ENCODE results near the gene ZNRF3.
"Not testable (repeated sequence)": the region's sequence is repeated elsewhere in the genome, so short reads cannot be mapped to it uniquely, and the experiment has no call there.

The ZNRF3 gene

GRCh38 chr22:28884747-28885350 is 1.5 kb downstream of the ZNRF3 start:
- no peak for DNase-seq

DNA sequence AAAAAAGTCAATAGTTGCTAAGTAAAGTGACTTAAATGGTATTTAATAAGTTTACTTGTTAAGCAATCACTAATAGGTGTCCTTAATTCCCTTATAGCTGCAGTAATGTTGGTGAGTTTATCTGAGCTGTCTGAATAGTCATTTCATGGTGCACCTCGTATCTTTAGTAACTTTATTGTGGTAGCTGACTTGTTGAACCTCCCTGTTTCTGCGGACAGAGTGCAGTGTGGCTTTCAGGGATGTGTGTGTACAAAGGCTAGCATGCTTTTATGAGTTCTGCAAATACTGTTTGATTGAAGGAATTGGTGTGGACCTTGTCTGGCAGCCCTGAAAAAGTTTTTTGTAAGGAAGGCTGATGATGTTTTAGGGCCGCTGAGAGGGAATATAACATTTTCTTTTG is 2.6 kb downstream of the ZNRF3 start:
- DNase-seq = no peak

DNA sequence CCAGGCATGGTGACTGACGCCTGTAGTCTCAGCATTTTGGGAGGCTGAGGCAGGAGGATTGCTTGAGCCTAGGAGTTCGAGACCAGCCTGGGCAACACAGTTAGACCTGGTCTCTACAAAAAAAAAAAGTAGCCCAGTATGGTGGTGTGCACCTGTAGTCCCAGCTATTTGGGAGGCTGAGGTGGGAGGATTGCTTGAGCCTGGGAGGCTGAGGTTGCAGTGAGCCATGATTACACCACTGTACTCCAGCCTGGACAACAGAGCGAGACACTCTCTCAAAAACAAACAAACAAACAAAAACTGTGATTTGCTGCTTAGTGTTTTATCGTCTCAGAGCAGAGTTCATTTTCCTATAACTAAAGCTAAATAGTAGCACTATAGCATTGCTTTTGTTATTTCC is 3.3 kb downstream of the ZNRF3 start:
- DNase-seq = not testable (repeated sequence)

DNA sequence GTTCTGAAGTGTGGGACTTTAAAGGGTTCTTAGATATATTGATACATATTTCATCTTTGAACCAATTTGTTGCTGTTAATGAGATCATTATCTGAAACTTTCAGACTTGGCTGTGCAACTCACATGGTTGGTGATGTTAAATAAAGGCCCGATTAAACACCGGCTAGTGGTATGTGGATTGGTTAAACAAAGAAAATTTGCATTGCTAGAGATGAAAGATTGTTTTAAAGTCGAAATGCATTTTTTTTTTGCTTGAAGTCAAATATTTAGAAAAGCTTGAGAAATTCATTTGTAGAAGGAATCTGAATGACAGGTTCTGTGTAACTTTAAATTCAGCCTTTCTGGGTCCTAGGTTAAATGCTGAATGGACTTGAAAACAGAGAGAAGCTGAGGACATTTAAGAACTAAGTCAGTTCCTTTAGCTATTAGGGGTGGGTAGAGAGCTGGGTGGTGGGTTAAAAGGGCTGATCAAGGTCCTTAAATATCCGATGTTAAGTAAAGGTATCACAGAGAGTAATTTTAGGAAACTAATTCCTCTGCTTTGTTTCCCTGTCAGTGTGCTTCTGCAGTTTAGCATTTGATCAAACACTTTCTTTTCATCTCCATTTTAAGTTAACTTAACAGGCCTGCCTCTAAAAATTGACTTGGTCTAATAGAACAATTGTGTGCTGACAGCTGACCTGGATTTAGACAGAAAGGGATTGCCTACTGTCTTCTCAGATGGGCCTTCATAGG is 4.5 kb downstream of the ZNRF3 start:
- no peak for DNase-seq

- DNase-seq = no peak
Measured at GRCh38 chr22:28889478-28890024, 6.2 kb downstream of the ZNRF3 start.

DNA sequence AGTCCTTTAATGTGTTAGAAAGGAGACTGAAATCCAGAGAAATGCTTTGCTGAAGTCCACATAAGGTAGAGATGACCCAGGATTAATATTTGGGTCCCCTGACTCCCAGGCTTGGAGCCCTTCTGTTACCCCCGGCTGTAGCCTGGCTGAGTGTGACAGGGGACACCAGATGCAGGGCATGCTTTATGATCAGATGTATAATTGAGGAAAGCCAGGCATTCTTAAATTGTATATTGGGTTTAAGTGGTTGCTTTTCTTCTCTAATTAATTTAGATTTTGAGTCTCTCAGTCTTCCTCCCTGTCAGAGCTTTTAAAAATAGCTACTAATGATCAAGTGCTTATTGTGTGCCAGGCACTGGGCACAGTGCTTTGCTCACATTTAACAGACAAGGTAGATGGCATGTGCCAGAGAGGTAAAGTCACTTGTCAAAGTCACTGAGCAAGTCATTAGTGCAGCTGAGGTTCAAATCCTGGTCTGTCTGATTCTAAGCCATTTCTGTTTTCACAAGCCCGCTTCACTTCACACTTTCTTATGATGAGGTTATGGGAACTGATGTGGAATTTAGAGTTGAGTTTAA is 7.9 kb downstream of the ZNRF3 start:
- DNase-seq = no peak

- DNase-seq = no peak
Measured at GRCh38 chr22:28892175-28892731, 8.9 kb downstream of the ZNRF3 start.

GRCh38 chr22:28893810-28894209 is 10.4 kb downstream of the ZNRF3 start:
- DNase-seq = no peak

GRCh38 chr22:28894334-28894733 is 11.0 kb downstream of the ZNRF3 start:
- no peak for DNase-seq

GRCh38 chr22:28894807-28895206 is 11.4 kb downstream of the ZNRF3 start:
- no peak for DNase-seq

- no peak for DNase-seq
Measured at GRCh38 chr22:28896611-28897010, 13.2 kb downstream of the ZNRF3 start.

DNA sequence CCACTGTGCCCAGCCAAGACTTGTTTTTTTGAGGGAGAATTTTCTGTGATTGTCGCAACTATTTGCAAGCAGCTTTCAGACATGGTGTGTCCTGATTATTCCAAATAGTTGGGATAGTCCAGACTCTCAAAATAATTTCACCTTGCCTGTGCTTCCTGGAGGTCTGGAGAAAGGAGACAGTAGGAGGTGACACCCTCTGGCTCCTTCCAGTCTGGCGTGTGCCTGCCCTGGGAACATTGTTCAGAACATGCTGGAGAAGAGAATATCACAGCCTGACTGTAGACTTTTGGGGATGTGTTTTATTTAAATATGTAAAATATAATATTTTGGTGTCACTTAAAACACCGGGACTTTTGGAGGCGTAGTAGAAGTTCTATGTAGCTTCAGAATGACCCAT is 14.9 kb downstream of the ZNRF3 start:
- no peak for DNase-seq

- no peak for DNase-seq
Measured at GRCh38 chr22:28899199-28899853, 16.0 kb downstream of the ZNRF3 start.

DNA sequence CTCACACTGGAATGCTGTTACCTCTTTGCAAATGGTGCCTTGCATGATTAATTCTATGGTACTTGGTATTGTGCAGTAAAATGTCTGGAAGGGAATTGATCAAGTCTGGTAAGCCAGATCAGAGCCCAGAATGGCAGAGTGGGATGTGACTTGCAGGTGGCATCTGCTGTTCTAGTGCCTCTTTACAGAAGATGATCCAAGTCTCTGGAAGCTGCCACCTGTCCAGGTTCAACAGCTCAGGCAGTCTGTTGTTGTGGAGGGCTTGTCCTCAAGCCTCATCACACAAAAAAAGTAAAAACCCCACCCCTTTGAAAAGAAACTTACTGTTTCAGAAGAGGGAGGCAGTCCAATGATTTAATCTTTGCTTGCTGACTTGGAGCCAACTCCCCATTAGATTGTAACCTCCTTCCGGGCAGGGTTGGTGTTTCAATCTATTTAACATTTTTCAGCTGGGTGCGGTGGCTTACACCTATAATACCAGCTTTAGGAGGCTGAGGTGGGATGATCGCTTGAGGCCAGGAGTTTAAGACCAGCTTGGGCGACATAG is 17.1 kb downstream of the ZNRF3 start:
- DNase-seq = no peak

DNA sequence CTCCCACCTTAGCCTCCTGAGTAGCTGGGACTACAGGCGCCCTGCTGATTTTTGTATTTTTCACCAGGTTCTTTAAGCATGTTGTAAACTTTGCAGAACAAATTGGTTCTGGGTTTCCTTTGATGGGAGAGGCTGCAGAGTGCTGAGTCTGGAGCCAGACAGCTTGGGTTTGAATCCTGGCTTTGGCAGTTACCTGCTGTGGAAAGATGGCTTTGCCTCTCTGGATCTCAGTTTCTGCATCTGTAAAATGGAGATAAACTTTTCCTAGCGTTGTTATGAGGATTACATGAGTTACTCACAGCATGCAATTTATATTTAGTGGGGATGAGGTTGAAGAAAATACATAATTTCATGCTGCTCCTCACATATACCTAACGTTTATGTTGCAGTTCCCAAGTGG is 19.1 kb downstream of the ZNRF3 start:
- no peak for DNase-seq

DNA sequence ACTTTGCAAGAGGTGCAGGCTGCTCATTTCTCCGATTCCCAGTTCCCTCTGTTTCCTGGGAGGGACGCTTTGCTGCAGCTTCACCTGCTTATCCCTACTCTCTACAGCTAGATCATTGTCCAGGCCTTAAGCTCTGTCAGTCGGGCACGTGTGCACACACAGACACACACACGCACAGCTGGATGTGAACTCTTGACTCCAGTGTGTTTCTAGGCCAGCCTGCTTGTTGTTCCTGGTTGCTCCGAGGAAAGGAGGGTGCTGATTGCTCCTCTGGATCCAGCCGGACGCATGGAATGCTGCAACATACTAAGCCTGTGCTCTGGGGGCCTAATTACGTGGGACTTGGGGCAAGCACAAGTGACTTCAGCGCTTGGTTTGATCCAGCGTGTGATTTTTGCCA is 19.7 kb downstream of the ZNRF3 start:
- DNase-seq = no peak

GRCh38 chr22:28903729-28904128 is 20.4 kb downstream of the ZNRF3 start:
- no peak for DNase-seq

GRCh38 chr22:28904211-28904896 is 21.0 kb downstream of the ZNRF3 start:
- no peak for DNase-seq

- no peak for DNase-seq
Measured at GRCh38 chr22:28905256-28905832, 22.0 kb downstream of the ZNRF3 start.

GRCh38 chr22:28906312-28906711 is 22.9 kb downstream of the ZNRF3 start:
- DNase-seq = no peak

- no peak for DNase-seq
Measured at GRCh38 chr22:28907311-28908008, 24.1 kb downstream of the ZNRF3 start.
